Glutamatergic neuron (in vitro differentiated cells): Measurements from ENCODE around the gene GABPB1. TPM values are rescaled to one million over a fixed set of nuclear protein-coding genes. Genes with fewer than 3 reads are reported as not detected.
A peak's percentile ranks its signal among the peaks of the same experiment; 100 is the strongest.

Experiments used
- DNase-seq: peaks from one replicate; pipeline ENCODE4 v3.0.0; 2022
- H3K27ac Mint-ChIP-seq: one replicate; pipeline ENCODE4 v1.8.0; 2020; ENCODE audit warnings: mild to moderate bottlenecking, mixed read lengths, inconsistent platforms; ENCODE audit not compliant: unreplicated experiment
- H3K27me3 Mint-ChIP-seq: one replicate; pipeline ENCODE4 v1.8.0; 2020; ENCODE audit warnings: mild to moderate bottlenecking, moderate library complexity, mixed read lengths, inconsistent platforms; ENCODE audit not compliant: unreplicated experiment
- H3K36me3 Mint-ChIP-seq: one replicate; pipeline ENCODE4 v1.8.0; 2020; ENCODE audit warnings: mild to moderate bottlenecking, mixed read lengths, inconsistent platforms; ENCODE audit not compliant: unreplicated experiment
- H3K4me1 Mint-ChIP-seq: one replicate; pipeline ENCODE4 v1.8.0; 2020; ENCODE audit warnings: mild to moderate bottlenecking, low read depth, mixed read lengths, inconsistent platforms; ENCODE audit not compliant: unreplicated experiment
- H3K4me3 Mint-ChIP-seq: one replicate; pipeline ENCODE4 v1.8.0; 2020; ENCODE audit warnings: mild to moderate bottlenecking, mixed read lengths, inconsistent platforms; ENCODE audit not compliant: unreplicated experiment
- H3K9me3 Mint-ChIP-seq: one replicate; pipeline ENCODE4 v1.8.0; 2020; ENCODE audit warnings: mild to moderate bottlenecking, moderate library complexity, mixed read lengths, inconsistent platforms; ENCODE audit not compliant: unreplicated experiment
- CTCF ChIP-seq: fragments of 200-600 bp; sonication (generic); IDR thresholded peaks from one replicate; pipeline ENCODE4 v1.5.0; 2021; ENCODE audit not compliant: partially characterized antibody, unreplicated experiment
- total RNA-seq: library from RNA; stranded (reverse); fragmentation: NEBNext Ultra II Directional; extraction: Animal tissue kit (Norgen Biotek cat#: 25700); gene quantifications from one replicate; pipeline ENCODE4 v1.2.1, GENCODE V29; 2021; ENCODE audit not compliant: unreplicated experiment

Gene GABPB1
- total RNA-seq, 1 donor from 2014 or later: 23.9 TPM

GRCh38 chr15:50333229-50333628 lies 21.8 kb downstream of the GABPB1 start:
- Mint-ChIP-seq H3K9me3 (peaks cover 2% of the 10 kb centered on the region), H3K36me3 (no peaks in the 10 kb centered on the region), H3K27ac (no peak overlapping the region), H3K4me3 (no peak overlapping the region), H3K27me3 (peaks cover 1% of the 10 kb centered on the region), H3K4me1 (peaks cover 23% of the 10 kb centered on the region)
- no peak for TF ChIP-seq CTCF
- DNase-seq: no peak

GRCh38 chr15:50330921-50331320 lies 24.1 kb downstream of the GABPB1 start:
- TF ChIP-seq CTCF: no peak
- H3K4me3 Mint-ChIP-seq: peak overlapping the region; percentile 64
- H3K4me1 Mint-ChIP-seq: peaks cover 24% of the 10 kb centered on the region
- H3K36me3 Mint-ChIP-seq: no peaks in the 10 kb centered on the region
- H3K9me3 Mint-ChIP-seq: peaks cover 2% of the 10 kb centered on the region
- no peaks in the 10 kb centered on the region for H3K27me3 Mint-ChIP-seq
- peak overlapping the region; percentile 91 for H3K27ac Mint-ChIP-seq
- no peak for DNase-seq

GRCh38 chr15:50328116-50328515 lies 26.9 kb downstream of the GABPB1 start:
- TF ChIP-seq CTCF: no peak
- Mint-ChIP-seq H3K4me1 (peaks cover 26% of the 10 kb centered on the region), H3K27me3 (peaks cover 2% of the 10 kb centered on the region), H3K36me3 (no peaks in the 10 kb centered on the region), H3K9me3 (peaks cover 2% of the 10 kb centered on the region), H3K27ac (no peak overlapping the region), H3K4me3 (peak overlapping the region; percentile 40)
- no peak for DNase-seq

GRCh38 chr15:50321680-50322210 lies 33.3 kb downstream of the GABPB1 start:
- no peak for DNase-seq
- Mint-ChIP-seq H3K4me1 (peaks cover 19% of the 10 kb centered on the region), H3K27ac (no peak overlapping the region), H3K4me3 (no peak overlapping the region), H3K27me3 (peaks cover 2% of the 10 kb centered on the region), H3K9me3 (peaks cover 2% of the 10 kb centered on the region), H3K36me3 (no peaks in the 10 kb centered on the region)
- no peak for TF ChIP-seq CTCF

- no peak for DNase-seq
- Mint-ChIP-seq H3K27ac (peak overlapping the region; percentile 1), H3K9me3 (peaks cover 2% of the 10 kb centered on the region), H3K4me3 (no peak overlapping the region), H3K27me3 (peaks cover 2% of the 10 kb centered on the region), H3K4me1 (peaks cover 19% of the 10 kb centered on the region), H3K36me3 (no peaks in the 10 kb centered on the region)
- no peak for TF ChIP-seq CTCF
Measured at GRCh38 chr15:50320504-50320903, 34.5 kb downstream of the GABPB1 start.
